BJ (cell line): ENCODE results near the gene MOV10. TPM values are rescaled to one million over a fixed set of nuclear protein-coding genes. Genes with fewer than 3 reads are reported as not detected.

Experiments
- CTCF ChIA-PET: fragments of 350-600 bp; formaldehyde crosslinking; extraction: SDS; loops from one replicate; lab custom pipeline; 2021; ENCODE audit warnings: antibody characterized with exemption, inconsistent platforms; lab: Yijun Ruan, JAX
- POLR2A ChIA-PET: fragments of 300-600 bp; sonication (Branson Sonifier 250); formaldehyde crosslinking; extraction: SDS; loops from one replicate; lab custom pipeline; 2021; ENCODE audit warnings: antibody characterized with exemption; lab: Charles Lee
- DNase-seq: peaks from one replicate; pipeline ENCODE4 v3.0.0-alpha.2; 2011; ENCODE audit warnings: low read depth
- H3K27me3 ChIP-seq: 2 replicates; pipeline ENCODE4 v1.6.0; 2011; ENCODE audit warnings: low read length; ENCODE audit not compliant: control insufficient read depth, insufficient read depth
- H3K36me3 ChIP-seq: 2 replicates; pipeline ENCODE4 v1.5.1; 2011; ENCODE audit warnings: low read length; ENCODE audit not compliant: control insufficient read depth, insufficient read depth
- H3K4me3 ChIP-seq: 2 replicates; pipeline ENCODE4 v1.5.1; 2011; ENCODE audit warnings: low read depth, mild to moderate bottlenecking, control low read depth, low read length
- CTCF ChIP-seq: IDR thresholded peaks from 2 replicates; pipeline ENCODE4 v1.5.1; 2011; ENCODE audit warnings: low read depth, mild to moderate bottlenecking, control low read depth, inconsistent platforms, low read length, moderate library complexity; ENCODE audit not compliant: insufficient read depth
- polyA plus RNA-seq: library from polyadenylated mRNA; depleted of rRNA; stranded (reverse); fragments of >200 nt; gene quantifications from 2 replicates; pipeline ENCODE4 v1.2.3, GENCODE V29; 2011

Gene MOV10
- polyA plus RNA-seq, 1 experiment, result 93.7 TPM

GRCh38 chr1:112729909-112730308 lies 55.5 kb downstream of the MOV10 start:
- Histone ChIP-seq H3K36me3 (no peaks in the 10 kb centered on the region), H3K4me3 (no peak overlapping the region), H3K27me3 (no peaks in the 10 kb centered on the region)
- ChIA-PET CTCF (interaction anchor here (1.1 to 2.6 kb wide), 6 partner anchors 11 to 343 kb away, joined by 3 to 24 read pairs (median 7); partner anchors contain the start of genes LRIG2 and PPM1J), POLR2A (no interaction called here)
- no peak for DNase-seq
- TF ChIP-seq CTCF, result no peak

GRCh38 chr1:112731451-112731850 lies 57.0 kb downstream of the MOV10 start:
- H3K4me3 ChIP-seq, result no peak overlapping the region
- POLR2A ChIA-PET, result no interaction called here
- CTCF ChIA-PET, result interaction anchor here (1.1 to 2.6 kb wide), 2 partner anchors 9 to 13 kb away, joined by 3 to 24 read pairs; a partner anchor contains a TSS
- H3K36me3 ChIP-seq, result no peaks in the 10 kb centered on the region
- TF ChIP-seq CTCF, result no peak
- DNase-seq, result no peak
- no peaks in the 10 kb centered on the region for H3K27me3 ChIP-seq

- Histone ChIP-seq H3K36me3 (no peaks in the 10 kb centered on the region), H3K27me3 (no peaks in the 10 kb centered on the region), H3K4me3 (no peak overlapping the region)
- CTCF ChIA-PET, result interaction anchor here (1.4 to 3.4 kb wide), 3 partner anchors 9 to 69 kb away, joined by 5 to 20 read pairs (median 5); partner anchors contain the start of gene PPM1J
- POLR2A ChIA-PET, result interaction anchor here (0.6 kb wide), 1 partner anchor 18 kb away, joined by 12 read pairs; no protein-coding TSS in a partner anchor
- DNase-seq, result peak; percentile 43
- no peak for TF ChIP-seq CTCF
Observed at GRCh38 chr1:112735752-112736151, 61.3 kb downstream of the MOV10 start.

GRCh38 chr1:112737573-112737972 lies 63.1 kb downstream of the MOV10 start:
- no peak for TF ChIP-seq CTCF
- Histone ChIP-seq H3K36me3 (no peaks in the 10 kb centered on the region), H3K4me3 (no peak overlapping the region), H3K27me3 (peaks cover 5% of the 10 kb centered on the region)
- DNase-seq, result no peak
- ChIA-PET CTCF (interaction anchor here (11.0 kb wide), 1 partner anchor 19 kb away, joined by 160 read pairs; the partner anchor contains the start of gene PPM1J), POLR2A (no interaction called here)

GRCh38 chr1:112743174-112744008 lies 68.9 kb downstream of the MOV10 start:
- ChIA-PET POLR2A (interaction anchor here (0.6 kb wide), 1 partner anchor 23 kb away, joined by 3 read pairs; no protein-coding TSS in a partner anchor), CTCF (interaction anchor here (1.0 to 11.0 kb wide), 14 partner anchors 10 to 332 kb away, joined by 3 to 160 read pairs (median 6); partner anchors contain the start of gene PPM1J)
- H3K36me3 ChIP-seq, result no peaks in the 10 kb centered on the region
- DNase-seq, result no peak
- peak overlapping the region; percentile 22 for H3K4me3 ChIP-seq
- H3K27me3 ChIP-seq, result peaks cover 7% of the 10 kb centered on the region
- TF ChIP-seq CTCF, result no peak
